ENCODE data around the gene VAMP2. TPM values are rescaled to one million over a fixed set of nuclear protein-coding genes. Genes with fewer than 3 reads are reported as not detected.
A peak's percentile ranks its signal among the peaks of the same experiment; 100 is the strongest.

VAMP2 gene
- total RNA-seq, 4 donors from 2014 or later = 14.6 to 39.8 (median 33.4) TPM

- Histone ChIP-seq H3K9me3 (no peaks in the 10 kb centered on the region), H3K4me3 (no peak overlapping the region), H3K4me1 (peaks cover 0 to 9% (median 1%) of the 10 kb centered on the region in 3 donors), H3K27me3 (no peaks in the 10 kb centered on the region), H3K27ac (no peak overlapping the region), H3K36me3 (no peaks in the 10 kb centered on the region)
- WGBS, 2 donors (ENCODE audit: low coverage in 1 of 2) = 85% methylated on average over 6 to 9 of the region's 19 CpGs
- ATAC-seq = no peak
- TF ChIP-seq POLR2A (IDR thresholded peaks at IDR 0.05) (no peak), EP300 (IDR thresholded peaks at IDR 0.05) (no peak), POLR2AphosphoS5 (IDR thresholded peaks at IDR 0.05) (no peak), CTCF (IDR thresholded peaks at IDR 0.05) (no peak)
Measured at GRCh38 chr17:8204761-8205555, 42.2 kb upstream of the VAMP2 start.

- ATAC-seq = peak; percentile 67
- H3K4me3 ChIP-seq = peak overlapping the region; percentile 18 to 37
- H3K27me3 ChIP-seq = no peaks in the 10 kb centered on the region
- TF ChIP-seq EP300 (IDR thresholded peaks at IDR 0.05) (no peak), POLR2A (IDR thresholded peaks at IDR 0.05) (peak; percentile 45 to 59), POLR2AphosphoS5 (IDR thresholded peaks at IDR 0.05) (peak; percentile 69)
- H3K27ac ChIP-seq = peak overlapping the region; percentile 47 to 87 (median 80)
- peaks cover 6 to 49% (median 18%) of the 10 kb centered on the region in 3 donors for H3K4me1 ChIP-seq
- H3K36me3 ChIP-seq = no peaks in the 10 kb centered on the region
- WGBS, 2 donors (ENCODE audit: low coverage in 1 of 2) = 7 to 15% methylated on average over 9 to 11 of the region's 12 CpGs
- no peaks in the 10 kb centered on the region for H3K9me3 ChIP-seq
Measured at GRCh38 chr17:8192070-8192815, 29.5 kb upstream of the VAMP2 start.

GRCh38 chr17:8190506-8190905 is 27.8 kb upstream of the VAMP2 start:
- peak overlapping the region in 1 of 2 donors; percentile 77 for H3K4me3 ChIP-seq
- H3K36me3 ChIP-seq = no peaks in the 10 kb centered on the region
- TF ChIP-seq POLR2A (IDR thresholded peaks at IDR 0.05) = no peak
- TF ChIP-seq POLR2AphosphoS5 (IDR thresholded peaks at IDR 0.05) = no peak
- TF ChIP-seq EP300 (IDR thresholded peaks at IDR 0.05) = no peak
- TF ChIP-seq CTCF (IDR thresholded peaks at IDR 0.05) = no peak
- ATAC-seq = no peak
- H3K27me3 ChIP-seq = no peaks in the 10 kb centered on the region
- H3K9me3 ChIP-seq = no peaks in the 10 kb centered on the region
- peak overlapping the region; percentile 10 to 98 (median 96) for H3K27ac ChIP-seq
- 0 to 12% methylated on average over 4 to 5 of the region's 6 CpGs for WGBS, 2 donors (ENCODE audit: low coverage in 1 of 2)
- peaks cover 6 to 64% (median 18%) of the 10 kb centered on the region in 3 donors for H3K4me1 ChIP-seq

GRCh38 chr17:8189711-8190477 is 27.1 kb upstream of the VAMP2 start, which contains the start of gene BORCS6:
BORCS6 (minus strand) TSS chr17:8190180; CDS start chr17:8190140, 40 bp downstream.
- Histone ChIP-seq H3K36me3 (no peaks in the 10 kb centered on the region), H3K4me3 (peak within 1 kb of the TSS; percentile 77 to 78), H3K9me3 (no peaks in the 10 kb centered on the region), H3K27me3 (no peaks in the 10 kb centered on the region), H3K4me1 (peaks cover 6 to 65% (median 18%) of the 10 kb centered on the region in 3 donors), H3K27ac (peak within 1 kb of the TSS; percentile 86 to 98 (median 96))
- ATAC-seq = peak; percentile 83
- TF ChIP-seq EP300 (IDR thresholded peaks at IDR 0.05) = no peak
- peak; percentile 67 to 71 for TF ChIP-seq POLR2A (IDR thresholded peaks at IDR 0.05)
- peak; percentile 69 for TF ChIP-seq POLR2AphosphoS5 (IDR thresholded peaks at IDR 0.05)
- peak in 2 of 4 experiments; percentile 10 to 33 for TF ChIP-seq CTCF (IDR thresholded peaks at IDR 0.05)
- 0% methylated on average over 11 of the region's 70 CpGs; no CpG with 5 or more reads in 1 of the 2 donors for WGBS, 2 donors (ENCODE audit: low coverage in 1 of 2)

Data from gastroesophageal sphincter (tissue), 4 donors.